ENCODE measurements around the gene EML6. TPM values are rescaled to one million over a fixed set of nuclear protein-coding genes. Genes with fewer than 3 reads are reported as not detected.

EML6 gene
- polyA plus RNA-seq, 2 of the 4 experiments (the other 2 are of a cell fraction): 1.4 to 1.5 TPM

DNA sequence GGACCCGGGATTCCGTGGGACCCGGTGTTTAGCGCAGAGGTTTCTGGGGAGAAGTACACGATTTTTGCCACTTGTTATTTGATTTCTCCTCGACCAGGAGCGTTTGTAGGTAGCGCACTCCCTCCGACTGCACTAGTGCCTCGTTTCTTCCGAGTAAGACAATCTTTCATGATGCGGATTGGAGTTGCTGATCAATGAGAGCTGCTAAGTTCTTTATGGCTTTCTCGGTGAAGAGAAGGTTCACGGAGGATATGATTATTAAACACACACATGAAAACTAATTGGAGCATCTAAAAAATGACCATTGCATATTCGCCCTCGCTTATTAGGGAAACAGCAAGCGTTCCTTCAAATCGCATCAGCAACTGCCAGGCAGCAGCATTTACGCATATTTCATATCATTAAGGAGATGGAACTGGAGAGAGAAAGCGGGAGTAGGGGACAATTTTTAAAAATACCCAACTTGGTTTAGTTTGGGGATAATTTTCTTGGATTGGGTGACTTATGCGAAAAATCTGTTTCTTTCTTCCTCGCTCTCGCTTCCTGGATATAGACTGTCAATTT lies 616 bp downstream of the EML6 start:
- peak overlapping the region; percentile 49 for H3K4me3 ChIP-seq
- H3K4me1 ChIP-seq: peaks cover 16% of the 10 kb centered on the region
- 2% methylated on average over 23 of the region's 23 CpGs for WGBS (ENCODE audit: missing lambda C conversion rate)
- peak overlapping the region; percentile 96 for H3K4me2 ChIP-seq
- DNase-seq (ENCODE audit: low read depth in 1 of 2, low spot score in 1 of 2): peak in 1 of 2 experiments; percentile 45
- no peaks in the 10 kb centered on the region for H3K9me3 ChIP-seq
- ChIA-PET POLR2A (interaction anchor here (1.2 to 1.8 kb wide), 3 partner anchors 14 to 617 kb away, joined by 3 to 7 read pairs (median 6); partner anchors contain the start of gene RTN4), CTCF (interaction anchor here (0.6 to 2.5 kb wide), 6 partner anchors 19 to 405 kb away, joined by 3 to 22 read pairs (median 4); no protein-coding TSS in a partner anchor)
- TF ChIP-seq RNF2 (IDR thresholded peaks at IDR 0.05; ENCODE audit: borderline replicate concordance, low read depth) (peak; percentile 82; the same call in 1 of the 2 replicates), CBX8 (IDR thresholded peaks at IDR 0.05) (peak; percentile 99)
- TF ChIP-seq, protein P1, sequence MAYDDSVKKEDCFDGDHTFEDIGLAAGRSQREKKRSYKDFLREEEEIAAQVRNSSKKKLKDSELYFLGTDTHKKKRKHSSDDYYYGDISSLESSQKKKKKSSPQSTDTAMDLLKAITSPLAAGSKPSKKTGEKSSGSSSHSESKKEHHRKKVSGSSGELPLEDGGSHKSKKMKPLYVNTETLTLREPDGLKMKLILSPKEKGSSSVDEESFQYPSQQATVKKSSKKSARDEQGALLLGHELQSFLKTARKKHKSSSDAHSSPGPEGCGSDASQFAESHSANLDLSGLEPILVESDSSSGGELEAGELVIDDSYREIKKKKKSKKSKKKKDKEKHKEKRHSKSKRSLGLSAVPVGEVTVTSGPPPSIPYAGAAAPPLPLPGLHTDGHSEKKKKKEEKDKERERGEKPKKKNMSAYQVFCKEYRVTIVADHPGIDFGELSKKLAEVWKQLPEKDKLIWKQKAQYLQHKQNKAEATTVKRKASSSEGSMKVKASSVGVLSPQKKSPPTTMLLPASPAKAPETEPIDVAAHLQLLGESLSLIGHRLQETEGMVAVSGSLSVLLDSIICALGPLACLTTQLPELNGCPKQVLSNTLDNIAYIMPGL (CRISPR knock-in tag; IDR thresholded peaks at IDR 0.05; ENCODE audit: borderline replicate concordance): no peak
- H3K27ac ChIP-seq: peak overlapping the region; percentile 47 to 83
- no peak for FAIRE-seq
- peak in 1 of 2 experiments; percentile 20; a peak in 4 of 6 replicates for ATAC-seq

DNA sequence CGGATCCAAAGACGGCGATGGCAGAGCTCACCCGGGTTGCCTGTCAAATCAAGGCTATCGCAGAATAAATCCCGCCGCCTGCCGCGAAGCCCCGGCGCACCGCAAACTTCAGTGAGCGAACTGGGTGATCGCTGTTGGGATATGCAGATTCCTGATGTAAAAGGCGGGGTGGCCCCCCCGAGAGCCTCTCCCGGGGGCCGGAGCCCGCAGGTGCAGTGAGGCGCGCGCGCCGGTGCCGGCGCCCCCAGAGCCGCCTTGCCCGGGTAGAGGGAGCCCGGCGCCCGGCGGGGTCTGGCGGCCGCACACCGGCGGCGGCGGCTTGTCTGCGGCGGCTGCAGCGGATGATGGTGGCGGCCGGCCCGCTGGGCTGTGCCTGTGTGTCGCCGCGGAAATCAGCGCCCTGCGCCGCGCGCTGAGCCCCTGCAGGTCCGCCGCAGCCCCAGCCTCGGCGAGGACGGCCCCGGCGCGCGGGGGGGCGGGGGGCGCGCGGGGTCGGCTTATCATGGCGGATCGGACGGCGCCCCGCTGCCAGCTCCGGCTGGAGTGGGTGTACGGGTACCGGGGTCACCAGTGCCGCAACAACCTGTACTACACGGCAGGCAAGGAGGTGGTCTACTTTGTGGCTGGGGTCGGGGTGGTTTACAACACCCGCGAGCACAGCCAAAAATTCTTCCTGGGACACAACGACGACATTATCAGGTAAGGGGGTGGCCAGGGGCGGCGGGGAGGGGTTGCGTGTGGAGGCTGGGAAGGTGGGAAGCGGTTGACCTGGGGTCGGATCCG lies 1.3 kb downstream of the EML6 start:
- H3K27ac ChIP-seq: peak overlapping the region; percentile 2 to 69; a peak in 4 of 6 replicates
- no peaks in the 10 kb centered on the region for H3K9me3 ChIP-seq
- ChIA-PET POLR2A (no interaction called here), CTCF (interaction anchor here (0.6 to 2.5 kb wide), 4 partner anchors 19 to 404 kb away, joined by 3 to 11 read pairs (median 4); no protein-coding TSS in a partner anchor)
- H3K4me3 ChIP-seq: peak overlapping the region; percentile 49
- ATAC-seq (no peak), FAIRE-seq (no peak), DNase-seq (ENCODE audit: low read depth in 1 of 2, low spot score in 1 of 2) (peak in 1 of 2 experiments; percentile 30)
- WGBS (ENCODE audit: missing lambda C conversion rate): 18% methylated on average over 24 of the region's 87 CpGs
- H3K4me1 ChIP-seq: peaks cover 21% of the 10 kb centered on the region
- TF ChIP-seq TFCP2L1 (CRISPR knock-in tag; IDR thresholded peaks at IDR 0.05) (no peak), RFX5 (IDR thresholded peaks at IDR 0.05) (no peak), EHMT2 (IDR thresholded peaks at IDR 0.05; ENCODE audit: low read depth) (no peak), CBX8 (IDR thresholded peaks at IDR 0.05) (peak; percentile 69; the same call in 1 of the 2 replicates)
- TF ChIP-seq, protein P2, sequence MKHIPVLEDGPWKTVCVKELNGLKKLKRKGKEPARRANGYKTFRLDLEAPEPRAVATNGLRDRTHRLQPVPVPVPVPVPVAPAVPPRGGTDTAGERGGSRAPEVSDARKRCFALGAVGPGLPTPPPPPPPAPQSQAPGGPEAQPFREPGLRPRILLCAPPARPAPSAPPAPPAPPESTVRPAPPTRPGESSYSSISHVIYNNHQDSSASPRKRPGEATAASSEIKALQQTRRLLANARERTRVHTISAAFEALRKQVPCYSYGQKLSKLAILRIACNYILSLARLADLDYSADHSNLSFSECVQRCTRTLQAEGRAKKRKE (CRISPR knock-in tag; IDR thresholded peaks at IDR 0.05; ENCODE audit: low read depth): no peak
- peak overlapping the region; percentile 96 for H3K4me2 ChIP-seq

DNA sequence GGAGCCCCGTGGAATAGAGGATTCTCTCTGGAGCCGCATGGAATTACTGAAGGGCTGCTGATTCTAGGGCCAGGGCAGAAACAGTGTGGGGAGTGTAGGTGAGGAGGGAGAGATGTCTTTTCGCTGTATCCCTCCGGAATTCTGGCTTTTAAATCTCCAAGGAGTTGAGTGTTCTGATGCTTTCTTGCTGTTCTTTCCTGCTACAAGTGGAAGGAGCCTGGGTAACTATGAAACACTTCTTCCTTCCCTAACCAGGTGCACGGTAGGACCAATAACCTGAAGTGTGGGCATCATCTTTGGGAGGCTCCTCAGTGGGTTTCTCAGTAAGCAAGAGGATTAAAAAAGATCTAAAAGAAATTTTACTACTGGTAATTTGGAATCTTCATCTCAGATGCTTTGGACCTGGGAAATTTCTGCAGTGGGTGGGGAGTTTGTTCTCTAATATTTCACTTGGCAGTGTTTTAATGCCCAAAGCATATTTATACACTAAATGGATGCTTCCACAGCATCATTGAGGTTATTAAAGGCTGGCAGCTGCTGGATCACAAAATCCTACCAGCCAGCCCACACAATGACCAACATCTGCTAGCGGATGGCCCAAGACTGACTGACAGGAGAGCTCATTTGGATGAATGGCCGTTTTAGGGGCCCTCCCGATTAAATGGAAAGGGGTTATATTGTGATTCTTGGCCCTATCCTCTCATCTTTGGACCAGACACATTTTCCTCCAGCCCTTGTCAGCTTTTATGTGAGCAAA lies 2.1 kb downstream of the EML6 start:
- TF ChIP-seq HDAC2 (IDR thresholded peaks at IDR 0.05): no peak
- no peak for TF ChIP-seq ZNF302 (CRISPR knock-in tag; IDR thresholded peaks at IDR 0.05)
- no peak for TF ChIP-seq JUN (IDR thresholded peaks at IDR 0.05)
- no peak for TF ChIP-seq SMC3 (IDR thresholded peaks at IDR 0.05)
- TF ChIP-seq, protein P3, sequence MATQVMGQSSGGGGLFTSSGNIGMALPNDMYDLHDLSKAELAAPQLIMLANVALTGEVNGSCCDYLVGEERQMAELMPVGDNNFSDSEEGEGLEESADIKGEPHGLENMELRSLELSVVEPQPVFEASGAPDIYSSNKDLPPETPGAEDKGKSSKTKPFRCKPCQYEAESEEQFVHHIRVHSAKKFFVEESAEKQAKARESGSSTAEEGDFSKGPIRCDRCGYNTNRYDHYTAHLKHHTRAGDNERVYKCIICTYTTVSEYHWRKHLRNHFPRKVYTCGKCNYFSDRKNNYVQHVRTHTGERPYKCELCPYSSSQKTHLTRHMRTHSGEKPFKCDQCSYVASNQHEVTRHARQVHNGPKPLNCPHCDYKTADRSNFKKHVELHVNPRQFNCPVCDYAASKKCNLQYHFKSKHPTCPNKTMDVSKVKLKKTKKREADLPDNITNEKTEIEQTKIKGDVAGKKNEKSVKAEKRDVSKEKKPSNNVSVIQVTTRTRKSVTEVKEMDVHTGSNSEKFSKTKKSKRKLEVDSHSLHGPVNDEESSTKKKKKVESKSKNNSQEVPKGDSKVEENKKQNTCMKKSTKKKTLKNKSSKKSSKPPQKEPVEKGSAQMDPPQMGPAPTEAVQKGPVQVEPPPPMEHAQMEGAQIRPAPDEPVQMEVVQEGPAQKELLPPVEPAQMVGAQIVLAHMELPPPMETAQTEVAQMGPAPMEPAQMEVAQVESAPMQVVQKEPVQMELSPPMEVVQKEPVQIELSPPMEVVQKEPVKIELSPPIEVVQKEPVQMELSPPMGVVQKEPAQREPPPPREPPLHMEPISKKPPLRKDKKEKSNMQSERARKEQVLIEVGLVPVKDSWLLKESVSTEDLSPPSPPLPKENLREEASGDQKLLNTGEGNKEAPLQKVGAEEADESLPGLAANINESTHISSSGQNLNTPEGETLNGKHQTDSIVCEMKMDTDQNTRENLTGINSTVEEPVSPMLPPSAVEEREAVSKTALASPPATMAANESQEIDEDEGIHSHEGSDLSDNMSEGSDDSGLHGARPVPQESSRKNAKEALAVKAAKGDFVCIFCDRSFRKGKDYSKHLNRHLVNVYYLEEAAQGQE (IDR thresholded peaks at IDR 0.05): no peak
- DNase-seq (ENCODE audit: low read depth in 1 of 2, low spot score in 1 of 2) (no peak), FAIRE-seq (no peak), ATAC-seq (no peak)
- 76% methylated on average over 8 of the region's 8 CpGs for WGBS (ENCODE audit: missing lambda C conversion rate)
- peak overlapping the region; percentile 96 for H3K4me2 ChIP-seq
- H3K4me1 ChIP-seq: peaks cover 21% of the 10 kb centered on the region
- H3K27ac ChIP-seq: no peak overlapping the region
- POLR2A ChIA-PET: no interaction called here
- CTCF ChIA-PET: interaction anchor here (2.5 kb wide), 1 partner anchor 113 kb away, joined by 11 read pairs; no protein-coding TSS in a partner anchor
- peak overlapping the region; percentile 49 for H3K4me3 ChIP-seq
- no peaks in the 10 kb centered on the region for H3K9me3 ChIP-seq

All from A549 (cell line).